Activated CD4-positive, alpha-beta T cell treated with anti-CD3 and anti-CD28 coated beads for 48 hours (primary cell): ENCODE results near the gene PIGC.
A peak's percentile ranks its signal among the peaks of the same experiment; 100 is the strongest.

Source experiments
- DNase-seq: peaks from one replicate; pipeline ENCODE4 v3.0.0-alpha.2; 2020

PIGC gene

DNA sequence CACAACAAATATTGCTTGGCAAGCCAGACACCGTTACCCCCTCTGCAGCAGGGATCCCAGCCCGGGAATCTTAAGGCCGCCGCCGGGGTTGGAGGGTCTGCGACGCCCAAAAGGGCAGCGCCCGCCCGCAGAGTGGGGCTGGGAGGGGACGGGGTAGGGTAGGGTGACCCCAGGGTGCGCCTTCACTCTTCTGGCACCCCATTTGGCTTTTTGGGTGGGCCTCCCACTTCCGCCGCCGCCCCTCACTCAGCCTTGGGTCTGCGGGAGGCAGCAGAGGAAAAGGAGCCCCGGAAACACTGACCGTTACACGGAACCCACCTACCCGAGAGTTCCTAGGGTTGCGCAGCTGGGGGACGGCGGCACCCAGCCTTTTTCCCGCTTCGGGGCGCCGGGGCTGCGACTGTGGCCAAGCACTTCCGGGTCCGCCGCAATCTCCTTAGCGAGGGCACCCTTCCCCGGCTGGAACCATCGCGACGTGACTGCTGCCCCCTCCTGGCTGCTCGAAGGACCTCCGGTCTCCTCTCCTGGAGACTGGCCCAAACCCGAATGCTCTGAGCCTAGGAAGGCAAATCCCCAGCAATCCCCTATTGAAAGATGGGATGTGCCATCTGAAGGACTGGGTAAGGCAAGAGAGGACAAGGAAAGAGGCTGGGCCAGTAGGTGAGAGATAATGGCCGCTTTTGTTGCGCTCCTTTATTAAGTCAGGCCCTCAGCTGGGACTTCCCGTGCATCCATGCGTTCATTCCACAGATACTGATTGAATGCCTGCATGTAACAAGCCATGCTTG, at the start of gene PIGC:
Gene PIGC (minus strand): TSS at position 404 of the 788 bp plus-strand sequence. CDS start 1,447 bp downstream, outside the sequence.
- DNase-seq: peak; percentile 96

GRCh38 chr1:172492421-172492820, 48.6 kb upstream of the PIGC start:
- DNase-seq: no peak

GRCh38 chr1:172489847-172490246, 46.0 kb upstream of the PIGC start:
- DNase-seq: no peak

DNA sequence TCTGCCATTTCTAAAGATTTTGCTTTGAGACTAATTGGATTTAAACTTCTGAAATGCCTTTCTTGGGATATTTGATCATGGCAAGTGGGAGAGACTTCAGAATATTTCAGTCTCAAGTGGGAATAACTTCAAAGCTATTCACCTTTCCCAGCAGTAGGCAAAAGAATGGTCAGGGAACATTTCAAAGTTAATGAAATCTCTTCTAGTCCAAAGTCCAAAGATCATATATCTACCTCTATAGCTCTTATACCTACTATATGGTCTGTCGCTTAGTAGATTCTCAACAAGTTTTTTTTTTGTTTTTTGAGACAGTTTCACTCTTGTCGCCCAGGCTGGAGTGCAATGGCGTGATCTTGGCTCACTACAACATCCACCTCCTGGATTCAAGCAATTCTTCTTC, 44.5 kb upstream of the PIGC start:
- DNase-seq: no peak

- DNase-seq: no peak
Measured at GRCh38 chr1:172487550-172487949, 43.7 kb upstream of the PIGC start.

DNA sequence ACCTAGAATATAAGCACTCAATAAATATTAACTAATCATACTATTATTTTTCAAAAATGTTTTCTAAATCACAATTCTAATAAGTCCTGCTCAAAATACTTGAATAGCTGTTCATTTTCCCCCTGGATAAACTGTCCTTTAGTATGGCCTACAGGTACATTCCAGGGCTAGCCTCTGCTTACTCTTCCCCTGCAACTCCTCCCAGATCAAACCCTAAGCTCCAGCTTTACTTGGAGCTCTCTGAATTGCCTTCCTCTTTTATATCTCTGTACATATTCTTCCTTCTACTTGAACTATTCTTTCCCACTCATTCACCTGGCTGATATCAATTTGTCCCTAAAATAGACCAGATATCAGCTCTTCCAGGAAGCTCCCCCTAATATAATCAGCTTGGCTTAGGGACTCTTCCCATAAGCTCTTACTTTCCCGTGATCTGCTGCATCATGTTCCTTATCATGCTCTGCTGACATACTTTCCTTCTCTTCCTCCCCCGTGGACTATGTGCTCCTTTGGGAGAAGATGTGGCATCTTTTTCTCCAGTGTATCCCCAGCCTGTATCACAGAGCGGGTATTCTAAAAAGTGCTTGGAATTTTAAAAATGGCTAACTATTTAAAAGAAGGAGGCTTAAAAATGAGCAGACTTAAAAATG, 43.1 kb upstream of the PIGC start:
- no peak for DNase-seq

DNA sequence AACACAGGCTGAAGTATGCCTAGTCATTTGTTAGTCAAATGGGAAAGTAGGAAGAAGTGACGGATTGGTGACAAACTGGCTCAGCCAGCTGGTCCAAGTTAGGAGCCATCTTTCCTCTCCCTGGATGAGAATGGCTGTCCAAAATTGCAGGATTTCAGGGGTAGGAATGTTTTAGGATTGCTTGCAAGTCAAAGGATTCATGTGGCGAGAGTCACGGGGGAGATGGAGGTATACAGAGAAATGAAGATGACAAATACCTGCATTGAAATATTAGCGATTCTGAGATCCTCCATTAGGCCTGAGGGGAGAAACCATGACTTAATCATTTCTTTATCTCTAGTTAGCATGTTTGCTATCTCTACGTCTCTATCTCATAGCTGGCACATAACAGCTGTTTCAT, 41.8 kb upstream of the PIGC start:
- no peak for DNase-seq

- no peak for DNase-seq
Measured at GRCh38 chr1:172484252-172484651, 40.4 kb upstream of the PIGC start.

DNA sequence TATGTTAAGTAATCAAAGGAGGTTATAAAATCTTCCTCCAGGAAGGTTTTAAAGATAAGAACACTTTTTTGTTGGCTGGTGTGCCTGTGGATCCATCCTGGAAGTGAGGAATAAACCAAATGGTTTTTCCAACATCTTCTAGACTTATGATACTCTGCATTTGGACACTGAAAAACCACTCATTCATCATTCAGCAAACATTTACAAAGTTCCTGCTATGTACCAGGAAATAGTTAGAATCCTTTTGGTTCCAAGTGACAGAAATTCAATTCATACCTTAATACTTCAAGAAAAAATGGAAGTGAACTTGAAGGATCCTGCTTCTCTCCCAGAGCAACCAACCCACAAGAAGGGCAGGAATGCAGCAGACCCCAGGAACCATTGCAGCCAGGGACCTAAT, 39.6 kb upstream of the PIGC start:
- DNase-seq: no peak

GRCh38 chr1:172482044-172482443, 38.2 kb upstream of the PIGC start:
- no peak for DNase-seq

- no peak for DNase-seq
Measured at GRCh38 chr1:172480431-172480830, 36.6 kb upstream of the PIGC start.

- no peak for DNase-seq
Measured at GRCh38 chr1:172478485-172478884, 34.6 kb upstream of the PIGC start.

- no peak for DNase-seq
Measured at GRCh38 chr1:172477741-172478140, 33.9 kb upstream of the PIGC start.

GRCh38 chr1:172477216-172477615, 33.3 kb upstream of the PIGC start:
- DNase-seq: no peak

- DNase-seq: no peak
Measured at GRCh38 chr1:172476218-172476811, 32.4 kb upstream of the PIGC start.

DNA sequence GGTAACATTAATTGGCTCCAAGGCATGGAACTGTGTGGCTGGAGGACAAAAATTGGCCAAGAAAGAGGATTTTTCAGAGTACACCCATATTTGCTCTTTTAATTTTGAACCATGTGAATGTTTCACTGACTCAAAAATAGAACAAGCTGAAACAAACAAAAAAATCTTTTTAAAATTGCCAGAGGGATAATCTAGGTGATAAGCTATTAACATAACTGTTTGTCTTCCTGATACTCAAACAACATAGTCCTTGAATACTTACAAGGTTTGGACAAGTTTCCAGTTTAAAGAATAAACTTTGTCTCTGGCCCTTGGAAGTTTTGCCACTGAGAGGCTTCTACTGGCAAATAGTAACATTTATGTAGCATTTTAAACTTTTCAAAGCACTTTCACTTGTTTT, 30.0 kb upstream of the PIGC start:
- no peak for DNase-seq

GRCh38 chr1:172473302-172473701, 29.4 kb upstream of the PIGC start:
- no peak for DNase-seq

DNA sequence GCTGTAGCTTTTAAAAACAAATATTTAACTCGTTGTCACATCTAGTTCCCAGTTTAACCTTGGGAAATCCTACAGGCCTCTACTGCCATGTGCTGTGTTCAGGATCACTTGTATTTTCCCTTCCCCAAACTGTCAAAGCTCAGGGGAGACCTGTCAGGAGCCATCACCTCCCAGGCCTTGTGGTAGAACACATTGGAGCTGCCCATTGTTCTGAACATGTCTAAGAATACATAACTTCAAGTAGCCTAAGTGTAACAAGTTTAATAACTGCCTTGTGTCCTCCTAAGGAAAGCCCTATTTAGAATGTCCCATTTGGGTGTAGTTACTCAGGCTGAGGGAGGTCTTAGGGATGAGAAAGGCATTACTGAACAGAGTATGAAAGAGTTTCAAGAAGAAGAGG, 28.6 kb upstream of the PIGC start:
- no peak for DNase-seq

- no peak for DNase-seq
Measured at GRCh38 chr1:172471666-172472065, 27.8 kb upstream of the PIGC start.

- no peak for DNase-seq
Measured at GRCh38 chr1:172470149-172470548, 26.3 kb upstream of the PIGC start.

DNA sequence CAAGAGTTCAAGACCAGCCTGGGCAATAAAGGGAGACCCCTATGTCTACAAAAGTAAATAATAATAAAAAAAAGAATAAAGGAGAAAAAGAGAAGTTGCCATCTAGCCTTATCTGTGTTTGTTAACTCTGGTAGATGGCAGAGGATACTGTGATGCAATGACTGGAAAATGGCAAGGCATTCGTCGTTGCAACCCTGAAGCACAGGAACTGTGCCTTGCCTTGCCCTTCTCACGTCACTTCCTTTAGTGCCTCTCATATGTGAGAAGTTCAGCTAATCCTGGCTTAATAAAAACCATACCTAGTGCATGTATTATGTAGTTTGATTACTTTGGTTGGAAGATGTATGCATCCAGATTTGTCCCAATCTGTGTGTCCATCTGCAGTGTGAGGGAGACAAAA, 25.8 kb upstream of the PIGC start:
- no peak for DNase-seq

- no peak for DNase-seq
Measured at GRCh38 chr1:172468296-172468695, 24.4 kb upstream of the PIGC start.

GRCh38 chr1:172467446-172467845, 23.6 kb upstream of the PIGC start:
- DNase-seq: no peak

DNA sequence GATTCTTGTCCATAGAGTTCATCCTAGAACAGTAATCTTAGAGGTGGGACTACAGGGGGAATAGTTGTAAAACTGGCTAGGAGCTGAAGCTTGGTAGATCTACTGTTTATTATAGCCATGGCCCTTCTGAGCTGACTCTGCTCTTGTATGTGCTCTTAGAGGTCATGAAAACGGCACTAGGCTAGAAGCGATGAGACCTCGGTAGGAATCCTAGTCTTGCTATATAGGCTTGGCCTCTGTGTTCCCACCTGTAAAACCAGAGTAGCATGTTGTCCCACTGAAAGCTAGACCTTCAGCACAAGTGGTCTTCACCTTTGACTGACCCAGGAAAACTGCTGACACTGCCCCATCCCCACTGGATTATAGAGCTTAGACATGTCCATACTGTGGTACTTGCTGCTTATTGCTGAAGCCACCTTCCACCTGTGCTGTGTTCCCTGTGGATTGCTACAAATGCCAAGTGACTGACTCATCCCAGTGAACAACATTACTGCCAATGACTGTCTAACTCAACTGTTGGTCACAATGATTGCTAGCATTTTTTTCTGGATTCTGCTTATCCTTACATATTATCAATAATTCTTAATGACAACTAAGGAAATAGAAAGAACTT, 23.0 kb upstream of the PIGC start:
- no peak for DNase-seq
